Kidney glomerular epithelial cell (primary cell): Measurements from ENCODE around the gene SHISA6.

Experiments used
- DNase-seq: peaks from one replicate; lab custom pipeline; 2025; lab: John Stamatoyannopoulos, UW

Gene SHISA6

DNA sequence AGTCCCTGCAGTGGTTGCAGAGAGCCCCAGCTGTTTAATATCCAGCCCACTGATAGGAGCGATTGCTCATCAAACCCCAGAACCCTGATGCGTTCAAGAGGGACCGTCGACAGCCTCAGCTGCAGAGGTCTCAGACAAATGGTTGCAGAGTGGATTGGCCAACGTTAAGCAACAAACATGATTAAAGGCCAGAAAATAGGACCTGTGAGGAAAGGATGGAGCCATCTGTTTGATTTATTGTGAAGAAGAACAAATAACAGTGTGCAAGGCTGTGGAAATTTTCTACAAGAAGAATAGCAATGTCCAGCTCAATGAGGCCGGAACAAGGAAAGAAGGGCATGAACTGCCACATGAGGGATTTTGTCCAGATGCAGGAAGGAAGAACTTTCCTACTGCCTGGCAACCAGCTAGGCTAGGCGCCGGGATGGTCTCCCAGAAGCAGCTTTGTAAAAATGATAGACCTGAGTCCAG lies 218.9 kb downstream of the SHISA6 start:
- DNase-seq: no peak

DNA sequence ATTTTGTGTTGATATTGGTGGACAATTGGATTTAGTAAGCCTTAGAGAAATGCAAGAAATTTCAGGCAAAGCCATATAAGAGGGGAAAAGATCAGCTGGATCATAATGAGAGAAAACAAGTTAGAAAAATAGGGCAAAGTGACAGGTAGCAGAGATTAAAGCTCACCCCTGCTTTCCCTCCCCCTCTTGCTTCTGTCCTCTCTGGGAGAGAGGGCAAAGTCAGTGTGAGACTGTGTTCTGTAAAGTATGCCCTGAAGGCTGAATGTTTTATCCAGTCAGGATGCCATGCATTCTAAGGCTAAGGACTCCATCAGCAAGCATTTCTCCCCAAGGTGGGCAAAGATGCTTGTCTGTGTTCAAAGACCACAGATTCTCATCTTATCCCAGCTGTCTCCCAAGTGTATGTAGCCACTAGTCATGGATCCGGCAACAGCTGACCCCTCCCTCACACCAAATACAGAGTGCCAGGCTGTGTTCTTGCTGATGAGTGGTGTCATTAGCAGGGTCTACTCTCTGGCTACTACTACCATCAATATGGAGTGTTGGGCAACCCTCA lies 221.1 kb downstream of the SHISA6 start:
- no peak for DNase-seq

- no peak for DNase-seq
Observed at GRCh38 chr17:11467639-11468038, 226.6 kb downstream of the SHISA6 start.

DNA sequence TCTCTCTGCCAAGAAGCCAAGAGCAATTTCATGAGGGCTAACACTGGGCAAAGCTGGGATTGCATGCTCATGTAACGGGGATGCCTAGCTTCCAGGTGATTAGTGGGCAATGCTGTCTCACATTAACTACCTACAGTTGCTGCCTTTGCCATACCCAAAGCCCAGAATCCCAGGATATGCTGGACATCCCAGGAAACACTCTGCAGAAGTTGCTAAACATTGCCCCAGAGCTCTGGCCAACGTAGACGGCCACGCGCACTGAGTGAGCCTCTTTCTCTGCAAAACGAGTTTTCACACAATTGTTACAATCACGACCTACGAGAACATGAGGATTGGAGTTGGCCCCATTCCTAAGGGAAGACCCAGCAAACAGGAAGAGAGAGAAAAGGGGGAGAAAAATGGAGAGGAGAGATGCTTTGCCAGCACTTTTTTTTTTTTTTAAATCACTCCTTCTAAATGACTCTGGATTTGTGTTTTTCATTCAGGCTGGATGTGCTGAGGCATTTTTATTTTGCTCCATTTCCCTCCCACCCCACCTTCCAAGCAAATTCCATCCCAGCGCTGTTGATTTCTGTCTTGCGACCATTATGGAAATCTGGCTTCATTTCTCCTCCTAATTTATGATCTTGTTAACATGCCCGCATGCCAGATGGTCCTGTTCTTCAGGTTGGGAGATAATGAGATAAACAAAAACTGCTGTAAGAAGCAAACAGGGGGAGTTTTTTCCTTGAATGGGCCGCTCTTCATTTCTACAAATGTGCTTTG lies 244.5 kb downstream of the SHISA6 start:
- no peak for DNase-seq

DNA sequence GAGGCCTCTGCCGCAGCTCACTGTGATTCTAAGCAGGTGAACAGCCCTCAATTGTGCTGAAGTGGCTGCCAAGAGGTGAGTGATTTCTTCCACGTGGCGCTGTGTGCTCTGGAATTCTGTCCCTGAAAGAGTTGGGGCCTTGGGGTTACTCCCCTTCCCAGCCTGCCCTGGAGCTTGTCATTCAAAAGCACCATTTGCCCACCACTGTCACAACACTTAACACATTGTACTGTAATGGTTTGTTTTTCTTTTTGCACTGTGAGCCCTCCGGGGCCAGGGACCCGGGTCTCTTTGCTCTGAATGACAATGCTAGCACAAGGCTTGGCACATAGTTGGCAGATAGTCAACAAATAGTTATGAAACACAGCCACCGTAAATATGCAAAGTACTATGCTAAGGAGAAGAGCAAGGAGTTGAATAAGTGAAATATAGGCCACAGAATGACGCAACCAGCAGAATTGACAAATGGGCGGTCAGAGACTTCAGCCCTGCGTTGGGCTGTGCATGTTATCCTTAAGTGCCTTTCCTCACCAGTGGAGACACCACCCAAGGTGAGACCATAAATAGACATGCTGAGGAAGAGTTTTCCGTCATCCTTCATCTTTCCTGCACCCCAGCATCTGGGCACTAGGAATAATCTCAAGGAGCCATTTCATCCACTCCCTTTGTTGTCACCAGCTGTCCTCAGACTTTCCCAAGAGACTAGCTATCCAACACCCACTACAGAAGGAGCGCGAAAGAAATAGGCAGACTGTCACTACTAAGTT lies 245.3 kb downstream of the SHISA6 start:
- DNase-seq: no peak

DNA sequence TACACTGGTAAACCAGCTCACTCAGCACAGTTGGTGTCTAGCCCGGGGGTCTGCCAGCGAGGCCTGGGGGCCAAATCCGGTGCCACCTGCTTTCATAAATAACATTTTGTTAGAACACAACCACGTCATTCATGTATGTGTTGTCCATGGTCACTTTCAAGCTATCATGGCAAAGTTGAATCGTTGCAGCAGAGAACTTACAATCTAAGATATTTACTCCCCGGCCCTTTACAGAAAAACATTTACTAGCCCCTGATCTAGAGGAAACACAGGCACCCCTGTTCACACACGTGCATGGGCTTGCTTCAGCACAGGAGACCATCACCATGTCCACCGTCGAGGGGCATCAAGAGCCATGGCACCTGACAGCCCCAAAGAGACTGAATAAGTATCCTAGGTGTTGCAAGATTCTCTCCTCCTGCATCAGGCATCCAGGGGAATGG lies 245.9 kb downstream of the SHISA6 start:
- DNase-seq: no peak

GRCh38 chr17:11487469-11487868 lies 246.5 kb downstream of the SHISA6 start:
- DNase-seq: no peak

GRCh38 chr17:11488407-11488806 lies 247.4 kb downstream of the SHISA6 start:
- DNase-seq: no peak

GRCh38 chr17:11490171-11490755 lies 249.2 kb downstream of the SHISA6 start:
- DNase-seq: no peak

DNA sequence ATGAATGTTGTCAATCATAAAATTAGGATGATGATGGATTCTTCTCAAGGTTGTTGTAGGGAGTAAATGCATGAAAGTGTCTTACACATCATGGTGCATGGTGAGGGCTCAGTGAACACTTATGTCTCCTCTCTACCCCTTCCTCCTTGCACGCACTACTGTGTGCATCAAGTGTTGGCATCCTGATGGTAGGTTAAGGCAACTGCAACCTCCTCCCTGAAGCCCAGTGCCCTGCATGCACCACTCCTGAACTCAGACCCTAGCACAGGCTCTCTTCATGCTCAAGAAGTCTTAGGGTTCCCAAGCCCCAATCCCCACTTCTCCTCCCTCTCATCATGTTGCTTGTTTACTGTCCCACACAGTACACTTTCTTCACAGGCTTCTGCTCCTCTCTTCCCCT lies 251.5 kb downstream of the SHISA6 start:
- DNase-seq: no peak

- DNase-seq: no peak
Observed at GRCh38 chr17:11493936-11494335, 252.9 kb downstream of the SHISA6 start.

DNA sequence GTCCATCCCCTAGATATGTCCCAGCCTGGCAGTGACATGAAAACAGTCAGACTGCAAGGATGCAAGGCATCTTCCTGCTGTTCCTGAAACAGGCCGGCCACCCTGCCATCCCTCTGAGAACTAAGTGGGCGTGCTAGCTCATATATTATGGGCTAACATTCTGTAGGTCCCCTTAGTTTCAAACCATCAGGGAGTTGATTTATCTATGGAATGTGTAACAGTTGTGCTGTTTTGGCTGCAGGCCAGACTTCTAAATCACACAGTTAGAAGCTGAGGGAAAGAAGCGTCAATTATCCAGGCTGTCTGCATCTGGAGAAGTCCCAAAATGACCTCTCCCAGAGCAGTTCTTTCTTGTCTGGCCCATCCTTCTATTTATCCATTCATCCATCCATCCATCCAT lies 254.6 kb downstream of the SHISA6 start:
- no peak for DNase-seq

DNA sequence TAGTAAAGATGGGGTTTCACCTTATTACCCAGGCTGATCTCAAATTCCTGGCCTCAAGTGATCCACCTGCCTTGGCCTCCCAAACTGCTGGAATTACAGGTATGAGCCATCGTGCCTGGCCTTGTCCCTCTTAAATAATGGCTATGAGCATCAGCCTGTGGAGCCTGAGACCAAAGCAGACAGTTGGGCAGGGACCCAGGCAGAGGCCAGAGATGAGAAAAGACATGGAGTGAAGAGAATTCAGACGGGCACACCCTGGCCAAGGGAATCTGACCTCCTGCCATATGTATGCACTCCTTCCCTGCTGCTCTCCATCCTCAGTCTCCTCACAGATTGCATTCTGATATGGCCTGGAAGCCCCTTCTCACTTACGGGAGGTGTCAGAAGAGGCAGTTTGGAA lies 258.9 kb downstream of the SHISA6 start:
- DNase-seq: no peak

DNA sequence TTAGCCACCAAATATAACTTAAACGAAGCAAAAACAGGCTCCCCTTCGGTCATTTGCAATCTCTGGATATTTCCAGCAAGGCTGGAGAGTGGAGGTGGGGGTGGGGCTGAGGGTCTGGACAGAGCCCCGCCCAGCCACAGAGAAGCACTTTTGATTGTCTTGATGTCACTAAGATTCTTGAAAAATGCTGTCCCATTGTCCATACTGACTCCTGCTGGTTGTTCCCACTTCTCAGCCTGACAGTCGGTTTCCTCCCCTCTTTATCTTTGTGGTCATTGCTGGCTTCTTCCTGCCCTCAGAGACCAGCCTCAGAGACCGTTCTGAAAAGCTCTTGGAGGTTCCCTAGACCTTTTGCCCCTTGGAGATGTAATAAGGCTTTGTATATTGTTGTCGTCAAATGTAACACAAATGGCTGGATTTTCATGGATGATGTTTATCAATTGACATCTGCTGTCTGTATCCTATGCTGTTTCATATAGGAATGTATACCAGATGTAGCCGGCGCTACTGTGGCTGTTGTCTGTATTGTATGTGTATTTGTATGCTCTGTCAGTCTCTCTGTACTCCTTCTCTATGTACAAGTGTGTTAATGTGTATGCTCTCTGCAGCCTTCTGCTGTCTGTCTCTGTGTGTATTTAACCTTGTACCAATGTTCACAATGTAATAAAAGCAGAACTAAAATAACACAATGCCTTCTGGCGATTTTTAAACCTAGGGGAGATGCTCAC lies 262.5 kb downstream of the SHISA6 start:
- no peak for DNase-seq

- DNase-seq: no peak
Observed at GRCh38 chr17:11506635-11507034, 265.6 kb downstream of the SHISA6 start.

DNA sequence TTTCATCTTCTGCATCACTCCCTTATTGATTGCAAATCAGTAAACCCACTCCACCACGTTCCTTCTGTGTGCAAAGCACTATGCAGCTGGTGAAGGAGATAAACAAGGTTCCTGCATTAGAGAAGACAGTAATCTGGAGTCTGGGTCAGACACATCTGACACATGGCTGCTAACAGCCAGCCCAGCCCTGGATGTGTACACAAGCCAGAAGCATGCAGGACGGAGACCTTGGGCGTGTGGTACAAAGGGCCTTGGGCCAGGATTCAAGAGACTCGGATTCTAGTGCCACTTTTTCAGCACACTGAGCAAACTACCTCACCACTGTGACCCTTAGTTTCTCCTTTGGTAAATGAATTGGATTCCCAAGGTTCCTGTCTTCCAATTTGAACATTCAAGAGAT lies 270.7 kb downstream of the SHISA6 start:
- no peak for DNase-seq

DNA sequence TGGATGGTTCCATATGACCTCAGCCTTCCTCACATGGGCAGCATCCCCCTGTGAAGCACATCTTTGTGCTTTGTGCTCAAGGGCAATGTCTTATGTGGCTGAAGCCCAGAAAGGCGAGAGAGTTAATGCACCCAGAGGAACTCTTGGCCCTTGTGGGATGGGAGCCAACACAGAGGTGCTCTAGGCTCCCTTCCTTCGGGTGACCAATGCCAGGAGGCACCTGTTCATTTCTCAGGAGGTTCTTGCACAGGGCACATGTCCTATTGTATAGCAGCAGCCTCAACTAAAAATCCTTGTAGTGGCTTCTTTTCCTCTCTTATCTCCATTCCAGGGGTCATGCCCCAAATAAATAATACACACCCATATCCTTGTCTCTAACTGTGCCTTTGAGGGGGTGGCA lies 273.6 kb downstream of the SHISA6 start:
- DNase-seq: no peak

DNA sequence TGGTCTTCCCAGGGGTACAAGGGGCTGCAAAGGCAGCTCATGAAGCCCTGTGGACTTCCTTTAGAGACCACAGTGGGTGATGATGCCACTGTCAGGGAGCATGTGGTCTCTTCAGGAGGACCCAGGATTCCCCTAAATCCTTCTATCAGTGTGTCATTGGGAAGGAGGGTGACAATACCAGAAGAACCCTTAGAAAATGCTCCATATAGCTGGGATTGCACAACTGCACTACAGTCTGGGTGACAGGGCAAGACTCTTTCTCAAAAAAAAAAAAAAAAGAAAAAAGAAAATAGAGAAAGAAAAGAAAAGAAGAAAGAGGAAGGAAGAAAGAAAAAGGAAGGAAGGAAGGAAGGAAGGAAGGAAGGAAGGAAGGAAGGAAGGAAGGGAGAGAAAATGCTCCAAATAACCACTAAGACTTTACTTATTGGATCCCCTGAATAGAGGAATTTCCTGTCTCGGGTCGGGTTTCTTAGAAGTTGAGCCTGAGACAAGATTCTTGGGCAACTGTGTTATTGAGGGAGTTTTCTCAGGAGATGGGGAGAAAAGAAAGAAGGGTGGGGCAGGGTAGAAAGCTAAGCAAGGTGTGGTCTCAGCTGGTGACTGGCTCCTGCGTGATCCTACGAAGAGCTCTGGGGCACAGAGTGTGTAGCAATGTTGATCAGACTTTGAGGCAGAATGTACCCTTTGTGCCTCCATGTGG lies 274.1 kb downstream of the SHISA6 start:
- DNase-seq: no peak

DNA sequence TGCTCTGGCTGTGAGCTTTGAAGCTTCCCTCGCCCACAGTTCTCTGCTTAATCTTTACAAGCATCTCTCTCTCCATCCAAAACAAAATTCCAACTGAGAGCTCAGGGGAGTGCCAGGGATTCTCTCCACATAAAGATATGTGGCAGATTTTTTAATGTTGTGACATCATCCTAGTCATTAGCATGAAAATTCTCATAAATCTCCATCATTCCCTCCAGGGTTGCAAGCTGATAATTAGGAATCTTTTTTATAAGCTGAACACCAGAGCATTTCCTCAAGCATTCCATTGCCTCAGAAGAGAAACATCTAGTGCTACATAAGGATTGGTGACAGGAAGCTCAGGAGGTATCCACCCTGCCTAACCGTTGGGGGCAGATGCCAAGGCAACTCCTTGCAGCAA lies 274.9 kb downstream of the SHISA6 start:
- DNase-seq: no peak

- DNase-seq: no peak
Observed at GRCh38 chr17:11535231-11535630, 294.2 kb downstream of the SHISA6 start.

DNA sequence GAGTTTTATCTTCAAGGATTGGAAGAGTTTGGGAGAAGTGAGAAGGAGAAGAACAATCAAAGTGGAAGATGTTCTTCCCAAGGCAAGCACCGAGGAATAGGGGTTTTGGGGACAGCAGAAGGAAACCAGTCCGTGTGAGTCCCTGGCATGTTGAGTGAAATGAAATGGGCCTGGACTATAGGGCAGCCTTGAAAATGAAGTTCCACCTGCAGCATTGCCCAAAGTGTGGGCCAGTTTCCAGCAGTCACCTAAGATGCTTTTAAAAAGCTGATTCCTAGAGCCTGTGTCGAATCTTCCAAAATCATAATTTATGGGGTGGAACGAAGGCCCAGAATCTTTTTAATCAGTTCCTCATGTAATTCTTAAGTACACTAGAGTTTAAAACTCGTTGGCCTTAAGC lies 297.4 kb downstream of the SHISA6 start:
- no peak for DNase-seq
